Measurements from ENCODE around the gene ACSL4. TPM values are rescaled to one million over a fixed set of nuclear protein-coding genes. Genes with fewer than 3 reads are reported as not detected.

ACSL4 gene
- 69.7 and 72.4 TPM in 2 replicates for total RNA-seq (2014; rRNA removed; shearing (Covaris generic))

DNA sequence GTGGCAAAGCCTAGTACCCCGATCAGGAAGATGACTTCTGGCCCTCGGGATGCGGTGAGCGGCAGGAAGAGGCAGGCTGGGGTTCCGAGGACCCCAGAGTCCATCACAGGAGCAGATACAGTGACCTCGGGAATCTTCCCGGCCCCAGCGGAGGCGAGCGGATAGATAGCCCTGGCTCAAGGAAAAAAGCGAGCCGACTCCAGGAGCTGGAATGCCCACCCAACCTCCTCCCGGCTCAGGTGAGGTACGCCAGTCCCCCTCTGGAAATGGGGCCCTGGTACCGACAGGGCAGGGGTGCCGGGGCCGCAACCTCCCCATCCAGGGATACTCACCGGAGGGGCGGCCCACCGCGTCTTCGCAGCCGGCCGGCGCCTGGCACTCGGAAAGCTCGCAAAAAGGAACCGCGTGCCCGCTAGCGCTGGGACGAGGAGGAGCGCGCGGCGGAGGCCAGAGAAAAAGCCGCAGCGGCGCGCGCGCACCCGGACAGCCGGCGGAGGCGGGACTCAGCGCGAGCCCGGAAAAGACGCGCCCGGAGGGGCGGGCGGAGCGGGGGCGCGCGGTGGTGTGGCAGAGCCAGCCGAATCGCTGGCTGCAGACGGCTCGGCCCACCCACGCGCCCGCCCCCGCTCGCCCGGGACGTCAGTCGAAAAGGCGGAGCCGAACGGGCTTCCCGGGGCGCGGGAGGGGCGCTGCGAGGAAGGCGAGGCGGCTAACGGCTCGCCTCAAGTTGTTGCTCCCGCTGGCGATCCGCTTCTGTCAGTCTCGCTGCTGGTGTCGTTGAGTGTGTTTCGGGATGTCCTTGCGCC is at the start of gene ACSL4:
ACSL4 (minus strand) TSS at position 451 of the 806 bp plus-strand sequence. CDS start 49,894 bp downstream, outside the sequence.
- peak within 1 kb of the TSS; percentile 71 for H3K4me3 ChIP-seq
- H3K36me3 ChIP-seq: peaks cover 4% of the 10 kb centered on the region; the same call in 1 of the 2 replicates
- peak; percentile 83 to 87 for DNase-seq (ENCODE audit: low read depth in 1 of 2, low spot score in 2 of 2)
- no peaks in the 10 kb centered on the region for H3K27me3 ChIP-seq (replicated peaks)
- H3K27ac ChIP-seq: peak within 1 kb of the TSS; percentile 79
- peaks cover 14% of the 10 kb centered on the region for H3K4me1 ChIP-seq (replicated peaks)
- no peaks in the 10 kb centered on the region for H3K9me3 ChIP-seq (replicated peaks)

DNA sequence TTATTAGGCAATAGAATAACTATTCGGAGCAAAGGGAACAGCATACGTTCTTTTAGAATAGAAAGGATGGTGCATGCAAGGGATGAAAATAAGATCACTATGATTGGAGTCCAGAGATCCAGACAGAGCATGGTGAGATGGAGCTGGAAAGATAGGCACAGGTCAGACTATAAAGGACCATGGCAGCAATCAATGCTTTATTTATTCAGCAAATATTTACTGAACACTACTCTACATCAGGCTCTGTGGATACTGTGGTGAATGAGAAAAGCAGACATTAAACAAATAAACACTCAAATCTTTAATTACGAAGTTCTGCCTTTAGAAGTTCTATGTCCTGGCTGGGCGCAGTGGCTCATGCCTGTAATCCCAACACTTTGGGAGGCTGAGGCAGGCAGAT is 44.7 kb upstream of the ACSL4 start:
- Histone ChIP-seq H3K27ac (no peak overlapping the region), H3K4me1 (replicated peaks) (no peaks in the 10 kb centered on the region), H3K36me3 (no peaks in the 10 kb centered on the region), H3K4me3 (no peak overlapping the region), H3K9me3 (replicated peaks) (no peaks in the 10 kb centered on the region), H3K27me3 (replicated peaks) (no peaks in the 10 kb centered on the region)
- no peak for DNase-seq (ENCODE audit: low read depth in 1 of 2, low spot score in 2 of 2)

DNA sequence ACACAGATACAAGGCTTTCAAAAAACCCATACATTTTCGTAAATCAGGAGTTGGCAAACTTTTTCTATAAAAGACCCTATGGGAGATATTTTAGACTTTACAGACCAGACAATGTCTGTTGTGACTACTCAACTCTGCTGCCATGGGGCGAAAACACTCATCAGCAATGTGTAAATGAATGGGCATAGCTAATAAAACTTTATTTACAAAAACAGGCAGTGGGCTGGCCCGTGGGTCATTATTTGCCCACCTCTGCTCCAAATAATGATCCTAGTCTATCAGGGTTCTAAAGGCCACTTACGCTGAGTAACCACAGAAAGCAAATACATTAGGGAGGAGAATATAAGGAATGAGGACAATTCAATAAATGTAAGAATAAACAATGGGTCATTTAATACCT is 43.9 kb upstream of the ACSL4 start:
- no peaks in the 10 kb centered on the region for H3K27me3 ChIP-seq (replicated peaks)
- no peaks in the 10 kb centered on the region for H3K4me1 ChIP-seq (replicated peaks)
- no peaks in the 10 kb centered on the region for H3K36me3 ChIP-seq
- no peak overlapping the region for H3K4me3 ChIP-seq
- H3K9me3 ChIP-seq (replicated peaks): no peaks in the 10 kb centered on the region
- H3K27ac ChIP-seq: no peak overlapping the region
- no peak for DNase-seq (ENCODE audit: low read depth in 1 of 2, low spot score in 2 of 2)

DNA sequence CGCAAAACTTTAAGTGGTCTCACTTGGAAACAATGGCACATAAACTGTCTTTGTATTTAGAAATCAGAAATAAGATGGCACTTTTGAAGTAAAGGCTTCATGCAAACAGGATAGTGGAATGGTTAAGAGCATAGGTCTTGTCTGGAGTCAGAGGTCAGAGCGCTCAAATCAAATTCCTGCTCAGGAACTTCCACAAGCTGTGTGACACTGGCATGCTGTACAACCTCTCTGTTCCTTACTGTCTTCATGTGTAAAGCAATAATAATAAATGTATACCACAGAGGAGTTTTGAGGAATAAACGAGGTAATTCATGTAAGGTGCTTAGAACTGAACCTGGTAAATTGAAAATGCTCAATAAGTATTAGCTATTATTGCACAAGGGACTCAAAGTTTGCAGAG is 43.4 kb upstream of the ACSL4 start:
- no peaks in the 10 kb centered on the region for H3K36me3 ChIP-seq
- H3K4me3 ChIP-seq: no peak overlapping the region
- no peak overlapping the region for H3K27ac ChIP-seq
- no peaks in the 10 kb centered on the region for H3K4me1 ChIP-seq (replicated peaks)
- H3K27me3 ChIP-seq (replicated peaks): no peaks in the 10 kb centered on the region
- H3K9me3 ChIP-seq (replicated peaks): no peaks in the 10 kb centered on the region
- no peak for DNase-seq (ENCODE audit: low read depth in 1 of 2, low spot score in 2 of 2)

DNA sequence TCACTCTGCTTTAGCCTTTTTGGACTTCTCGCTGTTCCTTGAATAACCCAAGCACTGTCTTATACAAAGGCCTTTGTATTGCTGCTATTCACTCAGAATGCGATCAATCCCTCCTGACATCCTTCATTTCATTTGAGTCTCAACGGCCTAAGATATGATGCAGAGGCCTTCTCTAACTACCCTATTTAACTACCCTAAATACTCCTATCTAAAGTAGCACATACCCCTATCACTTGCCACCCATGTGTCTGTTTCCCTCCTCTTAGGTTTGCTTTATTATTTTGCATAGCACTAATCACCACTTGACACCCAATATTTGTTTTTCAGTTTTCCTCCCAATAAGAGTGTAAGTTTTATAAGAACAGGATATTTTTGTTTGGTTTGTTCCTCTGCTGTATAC is 42.3 kb upstream of the ACSL4 start:
- H3K9me3 ChIP-seq (replicated peaks): no peaks in the 10 kb centered on the region
- DNase-seq (ENCODE audit: low read depth in 1 of 2, low spot score in 2 of 2): no peak
- no peaks in the 10 kb centered on the region for H3K27me3 ChIP-seq (replicated peaks)
- H3K4me3 ChIP-seq: no peak overlapping the region
- no peaks in the 10 kb centered on the region for H3K36me3 ChIP-seq
- no peak overlapping the region for H3K27ac ChIP-seq
- H3K4me1 ChIP-seq (replicated peaks): no peaks in the 10 kb centered on the region

DNA sequence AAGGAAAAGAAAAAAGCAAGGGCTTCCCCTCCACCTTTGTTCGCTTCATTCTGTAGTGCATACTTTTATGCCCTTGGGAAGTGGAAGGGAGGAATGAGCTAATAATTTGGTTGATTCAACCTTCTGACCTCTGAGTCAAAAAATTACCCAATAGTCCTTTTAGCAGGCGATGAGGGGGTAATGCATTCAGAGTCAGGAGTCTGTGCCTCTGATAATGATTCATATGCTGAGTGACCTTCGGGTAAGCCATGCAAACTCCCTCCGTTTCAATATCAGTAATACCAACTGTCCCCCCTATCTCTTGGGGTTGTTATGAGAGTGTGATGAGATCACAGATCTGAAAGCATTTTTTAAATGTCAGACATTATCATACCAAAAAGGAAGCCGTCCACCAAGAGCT is 41.6 kb upstream of the ACSL4 start:
- Histone ChIP-seq H3K27ac (no peak overlapping the region), H3K4me3 (no peak overlapping the region), H3K4me1 (replicated peaks) (no peaks in the 10 kb centered on the region), H3K27me3 (replicated peaks) (no peaks in the 10 kb centered on the region), H3K9me3 (replicated peaks) (no peaks in the 10 kb centered on the region), H3K36me3 (no peaks in the 10 kb centered on the region)
- no peak for DNase-seq (ENCODE audit: low read depth in 1 of 2, low spot score in 2 of 2)

DNA sequence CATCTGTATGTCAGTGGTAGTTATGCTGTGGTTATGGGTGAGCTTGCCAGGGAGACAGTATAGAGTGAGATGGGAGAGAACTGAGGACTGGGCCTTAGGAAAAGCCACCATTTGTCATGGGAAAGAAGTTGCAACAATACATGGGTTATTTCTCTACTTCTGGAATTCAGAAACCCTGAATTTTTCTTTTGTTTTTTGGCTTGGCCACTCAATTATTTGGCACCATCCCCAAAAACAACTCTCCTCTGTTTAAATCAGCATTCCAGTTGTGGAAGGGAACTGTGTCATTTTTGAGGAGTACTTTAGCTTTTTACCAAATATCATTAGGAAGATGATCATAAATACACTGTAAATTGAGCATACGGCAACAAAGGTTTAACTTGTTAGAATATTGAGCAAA is 41.1 kb upstream of the ACSL4 start:
- no peak overlapping the region for H3K4me3 ChIP-seq
- no peak for DNase-seq (ENCODE audit: low read depth in 1 of 2, low spot score in 2 of 2)
- H3K27ac ChIP-seq: no peak overlapping the region
- H3K9me3 ChIP-seq (replicated peaks): no peaks in the 10 kb centered on the region
- no peaks in the 10 kb centered on the region for H3K27me3 ChIP-seq (replicated peaks)
- no peaks in the 10 kb centered on the region for H3K36me3 ChIP-seq
- no peaks in the 10 kb centered on the region for H3K4me1 ChIP-seq (replicated peaks)

DNA sequence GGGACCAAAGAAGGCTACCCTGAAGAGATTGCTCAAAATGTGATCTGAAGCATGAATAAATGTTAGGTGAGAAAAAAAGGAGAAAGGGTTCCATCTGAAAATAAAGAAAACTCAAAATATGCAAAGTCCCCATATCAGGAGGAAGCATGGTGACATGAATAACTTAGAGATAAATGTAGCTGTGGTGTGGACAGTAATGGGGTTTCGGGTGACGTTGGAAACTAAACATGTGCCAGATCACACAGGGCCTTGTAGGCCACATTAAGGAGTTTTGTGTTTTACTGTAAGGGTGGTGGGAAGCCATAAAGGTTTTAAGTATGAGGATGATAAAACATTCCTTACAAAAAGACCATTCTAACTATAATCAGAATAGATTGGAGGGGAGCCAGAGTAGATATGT is 40.3 kb upstream of the ACSL4 start:
- Histone ChIP-seq H3K27ac (no peak overlapping the region), H3K4me1 (replicated peaks) (no peaks in the 10 kb centered on the region), H3K36me3 (no peaks in the 10 kb centered on the region), H3K9me3 (replicated peaks) (no peaks in the 10 kb centered on the region), H3K27me3 (replicated peaks) (no peaks in the 10 kb centered on the region), H3K4me3 (no peak overlapping the region)
- DNase-seq (ENCODE audit: low read depth in 1 of 2, low spot score in 2 of 2): no peak

DNA sequence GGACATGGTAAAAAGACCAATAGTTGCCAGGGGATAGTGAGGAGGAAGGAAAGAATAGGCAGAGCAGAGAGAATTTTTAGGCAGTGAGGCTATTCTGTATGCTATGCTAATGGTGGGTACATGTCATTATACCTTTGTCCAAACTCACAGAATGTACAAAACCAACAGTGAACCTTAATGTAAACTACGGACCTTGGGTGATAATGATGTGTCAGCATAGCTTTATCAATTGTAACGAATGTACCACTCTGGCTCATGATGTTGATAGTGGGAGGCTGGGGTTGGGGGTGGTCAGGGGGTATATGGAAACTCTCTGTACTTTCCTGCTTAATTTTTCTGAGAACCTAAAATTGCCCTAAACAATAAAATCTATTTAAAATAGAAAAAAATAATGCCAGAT is 37.7 kb upstream of the ACSL4 start:
- Histone ChIP-seq H3K9me3 (replicated peaks) (no peaks in the 10 kb centered on the region), H3K27me3 (replicated peaks) (no peaks in the 10 kb centered on the region), H3K4me1 (replicated peaks) (no peaks in the 10 kb centered on the region), H3K27ac (no peak overlapping the region), H3K4me3 (no peak overlapping the region), H3K36me3 (no peaks in the 10 kb centered on the region)
- DNase-seq (ENCODE audit: low read depth in 1 of 2, low spot score in 2 of 2): no peak

DNA sequence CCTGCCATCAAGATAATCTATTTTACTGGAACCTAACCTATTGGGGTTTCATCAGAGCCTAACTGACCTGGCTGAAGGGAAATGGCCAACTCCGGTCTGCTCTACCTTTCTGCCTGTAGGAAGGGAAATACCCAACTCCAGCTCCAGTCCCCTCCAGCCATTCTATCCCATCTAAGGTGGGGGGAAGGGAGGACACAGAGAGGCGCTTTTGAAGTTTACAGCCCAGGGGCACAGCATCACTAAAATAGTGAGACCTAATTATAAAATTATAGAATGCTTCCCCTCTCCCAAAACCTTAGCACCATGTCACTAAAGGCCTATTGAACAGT is 27.8 kb upstream of the ACSL4 start:
- Histone ChIP-seq H3K27me3 (replicated peaks) (no peaks in the 10 kb centered on the region), H3K27ac (no peak overlapping the region), H3K4me1 (replicated peaks) (peaks cover 5% of the 10 kb centered on the region; the same call in 1 of the 2 replicates), H3K4me3 (no peak overlapping the region), H3K36me3 (no peaks in the 10 kb centered on the region), H3K9me3 (replicated peaks) (no peaks in the 10 kb centered on the region)
- DNase-seq (ENCODE audit: low read depth in 1 of 2, low spot score in 2 of 2): no peak

DNA sequence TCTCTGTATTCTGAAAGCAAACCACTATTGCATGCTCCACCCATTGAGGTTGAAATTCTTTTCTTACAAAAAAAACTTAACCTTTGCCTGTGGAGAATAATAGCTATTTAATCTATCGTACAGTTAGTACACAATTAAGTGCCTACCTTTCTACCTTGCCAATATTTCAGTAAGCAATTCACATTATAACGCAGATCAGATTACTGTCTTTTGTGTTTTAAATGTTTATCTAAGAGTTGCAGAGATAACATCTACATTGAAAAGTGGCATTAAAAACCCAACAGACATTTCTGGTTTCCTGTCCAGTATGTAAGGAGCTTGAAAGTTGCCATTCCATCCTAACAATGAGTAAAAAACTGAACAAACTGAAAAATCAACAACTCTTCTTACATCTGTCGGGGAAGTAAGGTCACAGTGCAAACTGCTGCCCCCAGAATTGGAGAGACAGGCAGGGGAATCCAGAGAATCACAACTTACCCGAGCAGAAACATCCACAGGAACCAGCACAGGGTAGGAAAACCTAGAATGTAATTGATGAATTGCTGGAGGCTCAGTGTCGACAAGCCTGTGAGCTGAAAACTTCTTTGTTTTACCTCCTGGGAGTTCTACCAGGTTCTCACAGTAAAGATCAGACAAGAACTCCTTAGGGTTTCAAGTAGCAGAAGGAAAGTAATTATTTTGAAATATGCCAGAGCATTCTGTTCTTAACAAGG is 27.3 kb upstream of the ACSL4 start:
- Histone ChIP-seq H3K4me3 (no peak overlapping the region), H3K36me3 (no peaks in the 10 kb centered on the region), H3K4me1 (replicated peaks) (peaks cover 5% of the 10 kb centered on the region; the same call in 1 of the 2 replicates), H3K9me3 (replicated peaks) (no peaks in the 10 kb centered on the region), H3K27ac (no peak overlapping the region), H3K27me3 (replicated peaks) (no peaks in the 10 kb centered on the region)
- DNase-seq (ENCODE audit: low read depth in 1 of 2, low spot score in 2 of 2): peak in 1 of 2 experiments; percentile 2

DNA sequence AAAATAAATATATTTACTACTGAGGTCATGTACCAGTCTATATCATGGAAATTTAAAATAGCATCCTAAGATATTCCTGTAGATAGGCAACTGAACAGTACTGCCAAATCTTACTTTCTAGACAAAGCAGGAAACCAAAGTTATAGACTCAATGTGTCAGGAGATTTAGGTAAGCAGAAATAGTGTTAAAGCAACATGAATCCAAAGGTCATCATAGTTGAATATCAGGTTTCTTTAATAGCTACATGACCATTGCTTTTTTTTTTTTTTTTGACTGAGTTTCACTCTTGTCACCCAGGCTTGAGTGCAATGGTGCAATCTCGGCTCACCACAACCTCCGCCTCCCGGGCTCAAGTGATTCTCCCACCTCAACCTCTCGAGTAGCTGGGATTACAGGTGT is 20.2 kb upstream of the ACSL4 start:
- no peak for DNase-seq (ENCODE audit: low read depth in 1 of 2, low spot score in 2 of 2)
- Histone ChIP-seq H3K4me1 (replicated peaks) (no peaks in the 10 kb centered on the region), H3K27ac (no peak overlapping the region), H3K36me3 (no peaks in the 10 kb centered on the region), H3K4me3 (no peak overlapping the region), H3K27me3 (replicated peaks) (no peaks in the 10 kb centered on the region), H3K9me3 (replicated peaks) (no peaks in the 10 kb centered on the region)

DNA sequence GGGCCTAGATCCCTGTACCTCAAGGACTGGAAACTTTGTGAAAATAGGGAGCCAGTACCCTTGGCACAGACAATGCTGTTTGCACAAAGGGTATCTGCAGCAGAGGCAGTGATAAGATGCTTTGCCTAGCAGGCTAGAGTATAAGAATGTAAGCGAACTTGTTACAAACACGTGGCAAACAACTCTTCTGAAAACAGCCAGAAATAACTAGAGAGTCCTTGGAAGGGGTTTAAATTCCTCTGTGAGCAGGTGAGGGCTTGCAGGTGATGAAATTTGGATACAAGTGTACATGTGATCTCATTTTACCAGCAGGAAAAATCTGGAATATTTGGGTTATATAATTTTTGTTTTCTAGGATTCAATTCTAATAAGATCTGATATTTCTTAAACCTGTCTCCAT is 18.6 kb upstream of the ACSL4 start:
- no peak for DNase-seq (ENCODE audit: low read depth in 1 of 2, low spot score in 2 of 2)
- H3K4me3 ChIP-seq: no peak overlapping the region
- H3K9me3 ChIP-seq (replicated peaks): no peaks in the 10 kb centered on the region
- H3K4me1 ChIP-seq (replicated peaks): no peaks in the 10 kb centered on the region
- H3K27me3 ChIP-seq (replicated peaks): no peaks in the 10 kb centered on the region
- no peak overlapping the region for H3K27ac ChIP-seq
- H3K36me3 ChIP-seq: no peaks in the 10 kb centered on the region

DNA sequence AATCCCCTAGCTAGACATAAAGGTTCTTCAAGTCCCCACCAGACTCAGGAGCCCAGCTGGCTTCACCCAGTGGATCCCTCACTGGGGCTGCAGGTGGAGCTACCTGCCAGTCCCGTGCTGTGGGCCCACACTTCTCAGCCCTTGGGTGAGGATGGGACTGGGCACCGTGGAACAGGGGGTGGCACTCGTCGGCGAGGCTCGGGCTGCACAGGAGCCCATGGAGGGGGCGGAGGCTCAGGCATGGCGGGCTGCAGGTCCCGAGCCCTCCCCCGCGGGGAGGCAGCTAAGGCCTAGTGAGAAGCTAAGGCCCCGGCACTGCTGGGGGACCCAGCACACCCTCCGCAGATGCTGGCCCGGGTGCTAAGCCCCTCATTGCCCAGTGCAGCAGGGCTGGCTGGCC is 16.1 kb upstream of the ACSL4 start:
- no peaks in the 10 kb centered on the region for H3K36me3 ChIP-seq
- no peak overlapping the region for H3K27ac ChIP-seq
- no peak overlapping the region for H3K4me3 ChIP-seq
- no peaks in the 10 kb centered on the region for H3K4me1 ChIP-seq (replicated peaks)
- H3K27me3 ChIP-seq (replicated peaks): no peaks in the 10 kb centered on the region
- no peak for DNase-seq (ENCODE audit: low read depth in 1 of 2, low spot score in 2 of 2)
- H3K9me3 ChIP-seq (replicated peaks): no peaks in the 10 kb centered on the region
